Coronary artery (tissue), 2 donors: ENCODE measurements around the gene POC1A.

ENCODE experiments used
- DNase-seq: peaks from one replicate; pipeline ENCODE4 v3.0.0-alpha.2; 2017; ENCODE audit warnings: low spot score
- H3K27ac ChIP-seq, 2 donors: fragments of 200-600 bp; sonication (generic); one replicate each; pipeline ENCODE4 v1.5.1; 2016 to 2019
- H3K4me3 ChIP-seq: fragments of 200-600 bp; sonication (generic); 2 replicates; pipeline ENCODE4 v1.5.1; 2016; ENCODE audit warnings: mild to moderate bottlenecking, moderate library complexity
- CTCF ChIP-seq: fragments of 200-600 bp; sonication (generic); IDR thresholded peaks from one replicate; pipeline ENCODE4 v1.5.1; 2019; ENCODE audit warnings: antibody characterized with exemption

Gene POC1A

GRCh38 chr3:52132041-52132440 is 22.2 kb downstream of the POC1A start:
- no peak for TF ChIP-seq CTCF

GRCh38 chr3:52130966-52131622 is 23.1 kb downstream of the POC1A start:
- DNase-seq = no peak
- Histone ChIP-seq H3K4me3 (no peak overlapping the region), H3K27ac (no peak overlapping the region)
- no peak for TF ChIP-seq CTCF

More at GRCh38 chr3:52132041-52132440, 22.2 kb downstream of the POC1A start:
- no peak overlapping the region for H3K4me3 ChIP-seq
- DNase-seq = no peak
- H3K27ac ChIP-seq = no peak overlapping the region

GRCh38 chr3:52128118-52128683 is 26.0 kb downstream of the POC1A start:
- no peak overlapping the region for H3K27ac ChIP-seq
- TF ChIP-seq CTCF = no peak
- no peak overlapping the region for H3K4me3 ChIP-seq
- DNase-seq = no peak

DNA sequence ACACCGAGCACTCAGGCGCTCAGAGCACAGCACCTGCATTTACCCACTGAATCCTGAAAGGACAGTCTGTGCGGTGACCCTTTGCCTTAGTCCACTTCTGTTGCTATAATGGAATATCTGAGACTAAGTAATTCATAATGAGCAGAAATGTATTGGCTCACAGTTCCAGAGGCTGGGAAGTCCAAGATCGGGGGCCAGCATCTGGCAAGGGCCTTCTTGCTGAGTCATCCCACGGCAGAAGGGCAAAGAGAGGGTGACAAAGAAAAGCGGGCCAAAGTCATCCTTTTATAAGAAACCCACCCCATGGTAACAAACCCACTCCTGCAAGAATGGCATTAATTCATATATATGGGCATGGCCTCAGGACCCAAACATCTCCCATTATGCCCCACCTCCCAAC is 27.7 kb downstream of the POC1A start:
- no peak for TF ChIP-seq CTCF
- DNase-seq = no peak
- Histone ChIP-seq H3K27ac (no peak overlapping the region), H3K4me3 (no peak overlapping the region)

- no peak overlapping the region for H3K4me3 ChIP-seq
- no peak for TF ChIP-seq CTCF
- no peak overlapping the region for H3K27ac ChIP-seq
- DNase-seq = no peak
These were observed 28.2 kb downstream of the POC1A start for GRCh38 chr3:52126036-52126435.

GRCh38 chr3:52124766-52125165 is 29.5 kb downstream of the POC1A start:
- H3K4me3 ChIP-seq = no peak overlapping the region
- no peak for TF ChIP-seq CTCF
- no peak overlapping the region for H3K27ac ChIP-seq
- no peak for DNase-seq

DNA sequence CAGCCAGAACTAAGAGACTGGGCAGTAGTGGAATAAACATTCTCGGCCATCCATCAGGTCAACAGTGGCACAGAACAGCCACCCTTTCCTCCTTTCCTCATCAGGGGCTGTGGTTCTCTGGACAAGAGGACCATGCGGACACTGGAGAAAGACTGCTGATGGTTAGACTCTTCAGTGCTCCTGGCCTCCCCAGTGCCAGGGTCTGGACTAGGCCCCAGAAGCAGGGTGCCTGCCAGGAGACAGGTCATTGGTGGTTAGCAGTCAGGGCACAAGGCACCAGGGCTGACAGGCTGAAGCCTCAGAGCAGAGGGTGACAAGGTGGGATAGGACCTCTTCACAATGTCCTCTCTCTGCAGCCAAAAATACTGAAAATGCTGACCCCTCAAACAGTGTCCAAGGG is 30.1 kb downstream of the POC1A start:
- no peak for DNase-seq
- H3K27ac ChIP-seq = no peak overlapping the region
- TF ChIP-seq CTCF = no peak
- H3K4me3 ChIP-seq = no peak overlapping the region
